BJ (cell line): Measurements from ENCODE around the gene FLT1. TPM values are rescaled to one million over a fixed set of nuclear protein-coding genes. Genes with fewer than 3 reads are reported as not detected.

ENCODE experiments used
- CTCF ChIA-PET: fragments of 350-600 bp; formaldehyde crosslinking; extraction: SDS; loops from one replicate; lab custom pipeline; 2021; ENCODE audit warnings: antibody characterized with exemption, inconsistent platforms; lab: Yijun Ruan, JAX
- POLR2A ChIA-PET: fragments of 300-600 bp; sonication (Branson Sonifier 250); formaldehyde crosslinking; extraction: SDS; loops from one replicate; lab custom pipeline; 2021; ENCODE audit warnings: antibody characterized with exemption; lab: Charles Lee
- DNase-seq: peaks from one replicate; pipeline ENCODE4 v3.0.0-alpha.2; 2011; ENCODE audit warnings: low read depth
- H3K27me3 ChIP-seq: 2 replicates; pipeline ENCODE4 v1.6.0; 2011; ENCODE audit warnings: low read length; ENCODE audit not compliant: control insufficient read depth, insufficient read depth
- H3K36me3 ChIP-seq: 2 replicates; pipeline ENCODE4 v1.5.1; 2011; ENCODE audit warnings: low read length; ENCODE audit not compliant: control insufficient read depth, insufficient read depth
- H3K4me3 ChIP-seq: 2 replicates; pipeline ENCODE4 v1.5.1; 2011; ENCODE audit warnings: low read depth, mild to moderate bottlenecking, control low read depth, low read length
- polyA plus RNA-seq: library from polyadenylated mRNA; depleted of rRNA; stranded (reverse); fragments of >200 nt; gene quantifications from 2 replicates; pipeline ENCODE4 v1.2.3, GENCODE V29; 2011; rRNA removed
- TF ChIP-seq, protein P1 (sequence below): IDR thresholded peaks from 2 replicates; pipeline ENCODE4 v1.5.1; 2011; ENCODE audit warnings: low read depth, mild to moderate bottlenecking, control low read depth, inconsistent platforms, low read length, moderate library complexity; ENCODE audit not compliant: insufficient read depth

The FLT1 gene
- polyA plus RNA-seq, 1 experiment = 37.8 TPM

DNA sequence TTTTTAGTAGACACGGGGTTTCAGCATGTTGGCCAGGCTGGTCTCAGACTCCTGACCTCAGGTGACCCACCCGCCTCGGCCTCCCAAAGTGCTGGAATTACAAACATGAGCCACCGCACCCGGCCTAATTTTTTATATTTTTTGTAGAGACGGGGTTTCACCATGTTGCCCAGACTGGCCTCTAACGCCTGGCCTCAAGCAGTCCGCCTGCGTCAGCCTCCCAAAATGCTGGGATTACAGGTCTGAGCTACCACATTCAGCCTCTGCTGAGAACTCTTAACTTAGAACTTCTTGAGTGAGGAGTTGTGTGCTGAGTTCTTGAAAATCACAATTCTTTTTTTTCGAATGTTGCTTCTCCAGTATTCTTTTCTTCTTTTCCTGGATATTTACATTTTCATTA lies 244.4 kb downstream of the FLT1 start:
- no peaks in the 10 kb centered on the region for H3K36me3 ChIP-seq
- H3K4me3 ChIP-seq = no peak overlapping the region
- ChIA-PET CTCF (interaction anchor here (0.6 to 0.7 kb wide), 2 partner anchors 11 to 98 kb away, joined by 3 read pairs; no protein-coding TSS in a partner anchor), POLR2A (no interaction called here)
- no peak for DNase-seq
- H3K27me3 ChIP-seq = no peaks in the 10 kb centered on the region
- TF ChIP-seq, protein P1, sequence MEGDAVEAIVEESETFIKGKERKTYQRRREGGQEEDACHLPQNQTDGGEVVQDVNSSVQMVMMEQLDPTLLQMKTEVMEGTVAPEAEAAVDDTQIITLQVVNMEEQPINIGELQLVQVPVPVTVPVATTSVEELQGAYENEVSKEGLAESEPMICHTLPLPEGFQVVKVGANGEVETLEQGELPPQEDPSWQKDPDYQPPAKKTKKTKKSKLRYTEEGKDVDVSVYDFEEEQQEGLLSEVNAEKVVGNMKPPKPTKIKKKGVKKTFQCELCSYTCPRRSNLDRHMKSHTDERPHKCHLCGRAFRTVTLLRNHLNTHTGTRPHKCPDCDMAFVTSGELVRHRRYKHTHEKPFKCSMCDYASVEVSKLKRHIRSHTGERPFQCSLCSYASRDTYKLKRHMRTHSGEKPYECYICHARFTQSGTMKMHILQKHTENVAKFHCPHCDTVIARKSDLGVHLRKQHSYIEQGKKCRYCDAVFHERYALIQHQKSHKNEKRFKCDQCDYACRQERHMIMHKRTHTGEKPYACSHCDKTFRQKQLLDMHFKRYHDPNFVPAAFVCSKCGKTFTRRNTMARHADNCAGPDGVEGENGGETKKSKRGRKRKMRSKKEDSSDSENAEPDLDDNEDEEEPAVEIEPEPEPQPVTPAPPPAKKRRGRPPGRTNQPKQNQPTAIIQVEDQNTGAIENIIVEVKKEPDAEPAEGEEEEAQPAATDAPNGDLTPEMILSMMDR = no peak

Other genes with a start within 250 kb of the FLT1 start
- 25.9 and 94.0 TPM in 2 replicates for gene POMP, start 164.0 kb upstream of the FLT1 start, polyA plus RNA-seq
- 5.9 and 7.8 TPM in 2 replicates for gene SLC46A3, start 223.8 kb upstream of the FLT1 start, polyA plus RNA-seq